PC-3 (cell line): Measurements from ENCODE around the gene TRPC3. TPM values are rescaled to one million over a fixed set of nuclear protein-coding genes. Genes with fewer than 3 reads are reported as not detected.

ENCODE experiments used
- ATAC-seq: fragments of 200-7000 bp; cut with Tn5 transposase; 2 replicates; pipeline ENCODE4 v1.9.1; 2020; ENCODE audit warnings: mild to moderate bottlenecking, moderate library complexity
- BruUV-seq: library from RNA; stranded (reverse); fragments of 400-500 nt; replicated peaks from 2 replicates; lab custom pipeline; 2021; lab: Mats Ljungman, UMichigan
- CTCF ChIA-PET: fragments of 300-600 bp; sonication (Branson Sonifier 250); formaldehyde crosslinking; loops from one replicate; lab custom pipeline; 2022; ENCODE audit warnings: antibody characterized with exemption; lab: Charles Lee
- POLR2A ChIA-PET: fragments of 300-600 bp; sonication (Branson Sonifier 250); formaldehyde crosslinking; loops from one replicate; lab custom pipeline; 2022; ENCODE audit warnings: antibody characterized with exemption; ENCODE audit not compliant: unreplicated experiment; lab: Charles Lee
- DNase-seq: peaks from one replicate; pipeline ENCODE4 v3.0.0-alpha.2; 2015
- H2AFZ ChIP-seq: fragments of 300-600 bp; sonication (generic); 2 replicates; pipeline ENCODE4 v1.6.0; 2016; ENCODE audit warnings: antibody characterized with exemption, low read length
- H3F3A ChIP-seq: fragments of 300-600 bp; sonication (generic); one replicate; pipeline ENCODE4 v1.6.0; 2017; ENCODE audit warnings: antibody characterized with exemption, low read length, control low read depth, mild to moderate bottlenecking; ENCODE audit not compliant: unreplicated experiment
- H3K27ac ChIP-seq: fragments of 300-600 bp; sonication (generic); 2 replicates; pipeline ENCODE4 v1.5.1; 2016; ENCODE audit warnings: mild to moderate bottlenecking, low read length
- H3K27me3 ChIP-seq: fragments of 300-600 bp; sonication (generic); 2 replicates; pipeline ENCODE4 v1.6.1; 2016; ENCODE audit warnings: low read length, mixed read lengths
- H3K36me3 ChIP-seq: fragments of 300-600 bp; sonication (generic); 2 replicates; pipeline ENCODE4 v1.6.1; 2016; ENCODE audit warnings: low read depth, mixed run types, low read length, mixed read lengths
- H3K4me1 ChIP-seq: fragments of 300-600 bp; sonication (generic); 2 replicates; pipeline ENCODE4 v1.5.1; 2016; ENCODE audit warnings: low read length; ENCODE audit not compliant: insufficient read depth
- H3K4me2 ChIP-seq: fragments of 300-600 bp; sonication (generic); 2 replicates; pipeline ENCODE4 v1.6.0; 2016; ENCODE audit warnings: low read length
- H3K4me3 ChIP-seq: fragments of 300-600 bp; sonication (generic); 2 replicates; pipeline ENCODE4 v1.5.1; 2016; ENCODE audit warnings: mild to moderate bottlenecking, low read length, mixed read lengths
- H3K79me2 ChIP-seq: fragments of 300-600 bp; sonication (generic); 2 replicates; pipeline ENCODE4 v1.6.1; 2017; ENCODE audit warnings: low read length, mixed read lengths
- H3K9ac ChIP-seq: fragments of 300-600 bp; sonication (generic); 2 replicates; pipeline ENCODE4 v1.6.0; 2016; ENCODE audit warnings: mild to moderate bottlenecking, low read length
- H3K9me2 ChIP-seq: fragments of 300-600 bp; sonication (generic); replicated peaks from 2 replicates; pipeline ENCODE4 v1.6.1; 2016; ENCODE audit warnings: mixed run types, low read length, mixed read lengths
- H3K9me3 ChIP-seq: fragments of 300-600 bp; sonication (generic); 2 replicates; pipeline ENCODE4 v1.6.1; 2016; ENCODE audit warnings: low read length, mixed read lengths
- H4K20me1 ChIP-seq: fragments of 300-600 bp; sonication (generic); 2 replicates; pipeline ENCODE4 v1.6.1; 2016; ENCODE audit warnings: low read length, mixed read lengths
- EZH2 ChIP-seq: fragments of 300-600 bp; sonication (generic); IDR thresholded peaks from one replicate; pipeline ENCODE4 v1.6.1; 2017; ENCODE audit warnings: antibody characterized with exemption, mild to moderate bottlenecking, low read length; ENCODE audit not compliant: unreplicated experiment
- EZH2phosphoT487 ChIP-seq: fragments of 300-600 bp; sonication (generic); IDR thresholded peaks from 2 replicates; pipeline ENCODE4 v1.6.1; 2018; ENCODE audit warnings: mild to moderate bottlenecking, antibody characterized with exemption, low read length, borderline replicate concordance
- intact Hi-C: fragments of 100-400 bp; cut with micrococcal nuclease; formaldehyde crosslinking; loops from 2 replicates; pipeline ENCODE4 v1.9.0; 2023
- total RNA-seq: library from RNA; depleted of rRNA; stranded (reverse); fragments of >200 nt; gene quantifications from 2 replicates; pipeline ENCODE4 v1.2.3, GENCODE V29; 2014
- TF ChIP-seq, protein P1 (sequence below): fragments of 300-600 bp; sonication (generic); conservative IDR thresholded peaks from 2 replicates; pipeline ENCODE4 v1.5.1; 2017; ENCODE audit warnings: antibody characterized with exemption, low read depth, mild to moderate bottlenecking, low read length

TRPC3 gene
- total RNA-seq, 1 experiment from 2014 or later = not detected

DNA sequence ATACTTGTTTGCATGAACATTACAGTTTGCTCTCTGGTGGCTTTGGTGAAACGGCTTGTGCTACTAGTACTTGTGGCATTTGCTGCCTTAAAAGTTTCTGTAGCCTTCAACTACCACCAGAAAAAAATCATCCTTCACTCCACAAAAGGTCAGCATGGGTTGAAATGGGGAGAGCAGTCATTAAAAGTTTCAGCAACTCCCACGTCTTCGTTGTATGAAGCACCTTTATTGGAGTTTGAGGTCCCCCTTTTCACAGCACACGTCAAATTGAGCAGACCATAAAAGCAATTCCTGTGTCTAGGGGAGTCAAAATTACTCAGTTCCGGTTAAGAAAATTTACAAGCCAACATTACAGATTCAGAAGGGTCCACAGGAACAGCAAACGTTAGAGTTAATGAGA is 105.2 kb downstream of the TRPC3 start:
- Histone ChIP-seq H3K4me3 (no peak overlapping the region), H3K9ac (no peak overlapping the region), H4K20me1 (no peaks in the 10 kb centered on the region), H3K4me2 (no peak overlapping the region), H3K27ac (no peak overlapping the region), H2AFZ (no peak overlapping the region), H3K9me3 (no peaks in the 10 kb centered on the region), H3K9me2 (no peaks in the 10 kb centered on the region), H3F3A (no peaks in the 10 kb centered on the region), H3K36me3 (no peaks in the 10 kb centered on the region), H3K79me2 (no peaks in the 10 kb centered on the region), H3K4me1 (no peaks in the 10 kb centered on the region), H3K27me3 (no peaks in the 10 kb centered on the region)
- ChIA-PET POLR2A (no interaction called here), CTCF (no interaction called here)
- no peak for ATAC-seq
- intact Hi-C loops = no loop called here
- no peak for TF ChIP-seq EZH2
- TF ChIP-seq EZH2phosphoT487 = no peak
- TF ChIP-seq, protein P1, sequence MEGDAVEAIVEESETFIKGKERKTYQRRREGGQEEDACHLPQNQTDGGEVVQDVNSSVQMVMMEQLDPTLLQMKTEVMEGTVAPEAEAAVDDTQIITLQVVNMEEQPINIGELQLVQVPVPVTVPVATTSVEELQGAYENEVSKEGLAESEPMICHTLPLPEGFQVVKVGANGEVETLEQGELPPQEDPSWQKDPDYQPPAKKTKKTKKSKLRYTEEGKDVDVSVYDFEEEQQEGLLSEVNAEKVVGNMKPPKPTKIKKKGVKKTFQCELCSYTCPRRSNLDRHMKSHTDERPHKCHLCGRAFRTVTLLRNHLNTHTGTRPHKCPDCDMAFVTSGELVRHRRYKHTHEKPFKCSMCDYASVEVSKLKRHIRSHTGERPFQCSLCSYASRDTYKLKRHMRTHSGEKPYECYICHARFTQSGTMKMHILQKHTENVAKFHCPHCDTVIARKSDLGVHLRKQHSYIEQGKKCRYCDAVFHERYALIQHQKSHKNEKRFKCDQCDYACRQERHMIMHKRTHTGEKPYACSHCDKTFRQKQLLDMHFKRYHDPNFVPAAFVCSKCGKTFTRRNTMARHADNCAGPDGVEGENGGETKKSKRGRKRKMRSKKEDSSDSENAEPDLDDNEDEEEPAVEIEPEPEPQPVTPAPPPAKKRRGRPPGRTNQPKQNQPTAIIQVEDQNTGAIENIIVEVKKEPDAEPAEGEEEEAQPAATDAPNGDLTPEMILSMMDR = no peak
- BruUV-seq = no TSS peak
- DNase-seq = no peak

DNA sequence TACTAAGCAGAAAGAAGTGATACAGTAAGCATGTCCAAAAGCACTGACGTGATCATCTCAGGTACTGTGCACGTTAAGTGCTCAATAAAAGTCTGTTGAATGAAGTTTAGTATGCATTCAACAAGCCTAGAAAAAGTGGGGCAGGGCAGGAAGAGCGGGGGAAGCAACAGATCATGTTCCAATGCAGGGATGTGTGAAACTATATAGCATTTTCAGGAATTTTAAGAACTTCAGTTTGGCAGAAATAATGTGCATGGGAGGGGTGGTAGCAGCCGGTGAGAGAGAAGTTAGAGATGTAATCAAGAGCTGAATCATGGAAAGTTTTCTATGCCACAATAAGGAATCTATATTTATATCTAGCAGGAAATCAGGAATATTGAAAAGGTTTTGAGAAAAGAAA is 109.0 kb downstream of the TRPC3 start:
- no peaks in the 10 kb centered on the region for H3K4me1 ChIP-seq
- no peaks in the 10 kb centered on the region for H3K27me3 ChIP-seq
- H3K79me2 ChIP-seq = no peaks in the 10 kb centered on the region
- ATAC-seq = no peak
- no peaks in the 10 kb centered on the region for H3F3A ChIP-seq
- POLR2A ChIA-PET = no interaction called here
- CTCF ChIA-PET = no interaction called here
- no peak overlapping the region for H3K4me2 ChIP-seq
- no peaks in the 10 kb centered on the region for H3K36me3 ChIP-seq
- H4K20me1 ChIP-seq = no peaks in the 10 kb centered on the region
- no peaks in the 10 kb centered on the region for H3K9me2 ChIP-seq
- no peak overlapping the region for H3K4me3 ChIP-seq
- H3K27ac ChIP-seq = no peak overlapping the region
- BruUV-seq = no TSS peak
- no peak overlapping the region for H2AFZ ChIP-seq
- no peak for DNase-seq
- H3K9me3 ChIP-seq = no peaks in the 10 kb centered on the region
- intact Hi-C loops = no loop called here
- H3K9ac ChIP-seq = no peak overlapping the region
- TF ChIP-seq, protein P1 = no peak
- TF ChIP-seq EZH2phosphoT487 = no peak
- no peak for TF ChIP-seq EZH2

DNA sequence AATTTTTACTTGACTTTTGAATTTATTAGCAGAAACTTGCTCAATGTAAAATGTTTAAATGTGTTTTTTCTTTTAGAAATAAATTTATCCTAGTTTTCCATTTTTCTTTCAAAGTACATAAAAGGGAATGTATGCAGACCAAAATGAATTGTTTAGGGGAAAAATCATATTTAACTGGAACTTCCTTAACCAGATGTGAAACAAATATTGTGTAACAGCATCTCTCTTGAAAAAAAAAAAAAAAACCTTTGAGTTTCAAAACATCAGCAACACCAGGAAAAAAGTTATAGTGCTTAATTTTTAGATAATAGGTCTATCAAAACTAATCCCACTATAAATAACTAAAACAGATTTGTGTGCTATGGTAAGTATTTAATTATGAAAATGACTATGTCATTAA is 113.7 kb downstream of the TRPC3 start:
- intact Hi-C loops = no loop called here
- no peaks in the 10 kb centered on the region for H3K4me1 ChIP-seq
- H2AFZ ChIP-seq = no peak overlapping the region
- H3K9me3 ChIP-seq = no peaks in the 10 kb centered on the region
- DNase-seq = no peak
- no peaks in the 10 kb centered on the region for H3K9me2 ChIP-seq
- CTCF ChIA-PET = no interaction called here
- BruUV-seq = no TSS peak
- POLR2A ChIA-PET = no interaction called here
- no peak for ATAC-seq
- H3K27me3 ChIP-seq = no peaks in the 10 kb centered on the region
- H3K4me3 ChIP-seq = no peak overlapping the region
- H3K79me2 ChIP-seq = no peaks in the 10 kb centered on the region
- H3K4me2 ChIP-seq = no peak overlapping the region
- TF ChIP-seq EZH2 (no peak), EZH2phosphoT487 (no peak)
- TF ChIP-seq, protein P1 = no peak
- H4K20me1 ChIP-seq = no peaks in the 10 kb centered on the region
- no peaks in the 10 kb centered on the region for H3K36me3 ChIP-seq
- H3F3A ChIP-seq = no peaks in the 10 kb centered on the region
- H3K9ac ChIP-seq = no peak overlapping the region
- no peak overlapping the region for H3K27ac ChIP-seq
